Transverse colon (tissue), 4 donors: ENCODE measurements around the gene EBF3. TPM values are rescaled to one million over a fixed set of nuclear protein-coding genes. Genes with fewer than 3 reads are reported as not detected.

ENCODE experiments used
- DNase-seq: peaks from one replicate; pipeline ENCODE4 v3.0.0-alpha.2; 2019
- H3K27ac ChIP-seq, 4 donors: fragments of 200-600 bp; sonication (generic); 2 replicates each; pipeline ENCODE4 v1.5.1; 2016 to 2018; ENCODE audit warnings: inconsistent platforms in 4 of 4
- H3K27me3 ChIP-seq: fragments of 200-600 bp; sonication (generic); 2 replicates; pipeline ENCODE4 v1.5.1; 2017; ENCODE audit warnings: inconsistent platforms
- H3K36me3 ChIP-seq, 4 donors: fragments of 200-600 bp; sonication (generic); 2 replicates each; pipeline ENCODE4 v1.5.1; 2017 to 2019; ENCODE audit warnings: inconsistent platforms in 4 of 4
- H3K4me1 ChIP-seq, 4 donors: fragments of 200-600 bp; sonication (generic); 2 replicates each; pipeline ENCODE4 v1.5.1; 2017 to 2020; ENCODE audit warnings: inconsistent platforms in 4 of 4
- H3K4me3 ChIP-seq, 4 donors: fragments of 200-600 bp; sonication (generic); 1 replicate in 1 of 4; 2 replicates in 3 of 4; pipeline versions ENCODE4 v1.5.1 to v1.6.1; 2017 to 2019; ENCODE audit warnings: inconsistent platforms in 4 of 4
- H3K9me3 ChIP-seq, 2 donors: fragments of 200-600 bp; sonication (generic); 2 replicates each; pipeline ENCODE4 v1.5.1; 2017 to 2019; ENCODE audit warnings: inconsistent platforms in 2 of 2
- EP300 ChIP-seq: sonication (generic); formaldehyde crosslinking; IDR thresholded peaks from one replicate; pipeline ENCODE4 v1.6.1; 2017; ENCODE audit warnings: antibody characterized with exemption, low read depth
- POLR2A ChIP-seq: fragments of 450-650 bp; IDR thresholded peaks from one replicate; pipeline ENCODE4 v1.6.1; 2016; ENCODE audit warnings: antibody characterized with exemption, mild to moderate bottlenecking, moderate library complexity
- POLR2AphosphoS5 ChIP-seq, 3 donors: sonication (generic); formaldehyde crosslinking; IDR thresholded peaks; one replicate each; pipeline ENCODE4 v1.6.1; 2016; ENCODE audit warnings: antibody characterized with exemption in 3 of 3
- WGBS, 2 donors: methylation state at CpG; one replicate each; pipeline ENCODE4 v1.1.5; 2018; ENCODE audit warnings: low coverage in 1 of 2; 5-methylcytosine and 5-hydroxymethylcytosine counted together
- in situ Hi-C, 4 donors: fragments of 200-750 bp; cut with MboI; loops; one replicate each; pipeline versions ENCODE4 v1.15.0 to v1.15.1; 2017; ENCODE audit warnings: low sequenced_read_pairs in 3 of 4, low pct_ligation_motif_present in 1 of 4, low pct_unique_long_range_greater_than_20kb in 1 of 4
- intact Hi-C: fragments of 100-400 bp; cut with DNase I; formaldehyde crosslinking; loops from one replicate; pipeline ENCODE4 v1.15.1; 2023; ENCODE audit warnings: low total_unique reads
- total RNA-seq, 4 donors: library from RNA; depleted of rRNA; stranded (reverse); fragments of >200 nt; gene quantifications; one replicate each; pipeline ENCODE4 v1.1.0, GENCODE V29; 2016
- TF ChIP-seq, protein P1 (sequence below), 5 experiments: fragments of 200-600 bp in 3 of 5; fragments of 450-650 bp in 2 of 5; sonication (generic) in 3 of 5; IDR thresholded peaks; 1 replicate in 2 of 5; 2 replicates in 3 of 5; pipeline ENCODE4 v1.5.1; 2016 to 2017; ENCODE audit warnings: antibody characterized with exemption in 5 of 5, inconsistent platforms in 3 of 5, mild to moderate bottlenecking in 2 of 5, moderate library complexity in 1 of 5

The EBF3 gene
- total RNA-seq, 4 donors from 2014 or later = 0.37 to 6.6 (median 1.0) TPM

DNA sequence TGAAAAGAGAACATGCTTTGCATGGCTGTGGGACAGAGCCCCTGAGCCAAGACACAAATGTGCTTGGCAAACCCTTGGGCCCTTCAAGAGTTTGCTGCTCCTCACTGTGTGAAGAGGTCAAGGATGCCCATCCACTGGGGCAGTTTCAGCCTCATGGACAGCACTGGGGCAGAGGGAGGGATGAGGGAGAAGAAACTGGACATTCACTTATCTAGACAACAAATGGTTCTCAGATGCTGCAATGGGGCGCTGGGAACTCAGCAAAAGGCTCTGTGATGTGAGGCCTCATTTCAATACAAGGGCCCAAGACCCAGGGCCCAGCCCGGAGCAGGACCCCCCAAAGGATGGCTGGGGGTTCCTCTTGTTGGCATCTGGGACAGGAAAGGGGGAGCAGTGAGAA is 49.1 kb downstream of the EBF3 start:
- intact Hi-C loops = no loop called here
- WGBS, 2 donors = 71% methylated on average over 2 of the region's 2 CpGs; no CpG with 5 or more reads in 1 of the 2 donors

DNA sequence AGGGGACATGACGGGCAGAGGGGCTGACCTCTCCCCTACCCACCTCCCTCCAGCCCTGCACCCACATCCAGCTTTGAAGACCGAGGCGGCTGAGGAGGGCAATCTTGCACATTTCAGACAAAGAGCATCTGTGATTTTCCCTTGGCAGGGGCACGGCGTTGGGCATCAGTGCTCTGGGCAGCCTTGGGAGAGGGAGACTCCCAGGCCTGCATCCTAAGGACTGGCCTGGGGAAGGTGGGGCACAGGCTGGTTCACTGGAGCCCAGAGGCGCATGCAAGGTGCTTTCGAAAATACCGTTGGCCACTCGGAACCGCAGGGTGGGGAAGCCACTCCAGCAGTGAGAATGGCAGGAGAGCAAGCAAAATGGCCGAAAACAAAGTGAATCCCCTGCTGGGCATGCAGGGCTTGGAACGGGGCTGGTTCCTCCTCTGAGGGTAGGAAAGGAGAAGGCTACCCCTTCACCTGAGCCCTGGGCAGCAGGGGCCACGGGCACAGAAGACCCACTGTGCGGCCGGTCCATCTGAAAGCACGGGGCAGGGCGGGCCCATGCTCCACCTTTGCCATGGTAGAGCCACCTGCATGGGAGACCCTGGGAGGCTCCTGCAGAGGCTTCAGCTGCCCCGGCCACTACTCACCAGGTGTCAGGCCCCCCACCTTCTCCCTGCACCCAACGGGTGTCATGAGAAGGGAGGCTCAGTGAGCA is 49.8 kb downstream of the EBF3 start:
- DNase-seq = no peak
- H3K9me3 ChIP-seq = no peaks in the 10 kb centered on the region
- in situ Hi-C loops (no loop called here), intact Hi-C loops (no loop called here)
- no peak overlapping the region for H3K27ac ChIP-seq
- no peaks in the 10 kb centered on the region for H3K36me3 ChIP-seq
- 89 to 94% methylated on average over 9 to 19 of the region's 19 CpGs for WGBS, 2 donors
- H3K4me1 ChIP-seq = no peaks in the 10 kb centered on the region
- no peaks in the 10 kb centered on the region for H3K27me3 ChIP-seq
- H3K4me3 ChIP-seq = no peak overlapping the region
- TF ChIP-seq POLR2A = no peak

More for the DNA sequence above, 49.1 kb downstream of the EBF3 start:
- Histone ChIP-seq H3K27ac (no peak overlapping the region), H3K9me3 (no peaks in the 10 kb centered on the region), H3K27me3 (no peaks in the 10 kb centered on the region), H3K36me3 (no peaks in the 10 kb centered on the region), H3K4me3 (no peak overlapping the region), H3K4me1 (no peaks in the 10 kb centered on the region)
- no peak for TF ChIP-seq EP300
- TF ChIP-seq, protein P1, sequence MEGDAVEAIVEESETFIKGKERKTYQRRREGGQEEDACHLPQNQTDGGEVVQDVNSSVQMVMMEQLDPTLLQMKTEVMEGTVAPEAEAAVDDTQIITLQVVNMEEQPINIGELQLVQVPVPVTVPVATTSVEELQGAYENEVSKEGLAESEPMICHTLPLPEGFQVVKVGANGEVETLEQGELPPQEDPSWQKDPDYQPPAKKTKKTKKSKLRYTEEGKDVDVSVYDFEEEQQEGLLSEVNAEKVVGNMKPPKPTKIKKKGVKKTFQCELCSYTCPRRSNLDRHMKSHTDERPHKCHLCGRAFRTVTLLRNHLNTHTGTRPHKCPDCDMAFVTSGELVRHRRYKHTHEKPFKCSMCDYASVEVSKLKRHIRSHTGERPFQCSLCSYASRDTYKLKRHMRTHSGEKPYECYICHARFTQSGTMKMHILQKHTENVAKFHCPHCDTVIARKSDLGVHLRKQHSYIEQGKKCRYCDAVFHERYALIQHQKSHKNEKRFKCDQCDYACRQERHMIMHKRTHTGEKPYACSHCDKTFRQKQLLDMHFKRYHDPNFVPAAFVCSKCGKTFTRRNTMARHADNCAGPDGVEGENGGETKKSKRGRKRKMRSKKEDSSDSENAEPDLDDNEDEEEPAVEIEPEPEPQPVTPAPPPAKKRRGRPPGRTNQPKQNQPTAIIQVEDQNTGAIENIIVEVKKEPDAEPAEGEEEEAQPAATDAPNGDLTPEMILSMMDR (IDR thresholded peaks at IDR 0.05) = no peak
- no peak for TF ChIP-seq POLR2AphosphoS5 (IDR thresholded peaks at IDR 0.05)
- TF ChIP-seq POLR2A = no peak
- in situ Hi-C loops = no loop called here
- no peak for DNase-seq

DNA sequence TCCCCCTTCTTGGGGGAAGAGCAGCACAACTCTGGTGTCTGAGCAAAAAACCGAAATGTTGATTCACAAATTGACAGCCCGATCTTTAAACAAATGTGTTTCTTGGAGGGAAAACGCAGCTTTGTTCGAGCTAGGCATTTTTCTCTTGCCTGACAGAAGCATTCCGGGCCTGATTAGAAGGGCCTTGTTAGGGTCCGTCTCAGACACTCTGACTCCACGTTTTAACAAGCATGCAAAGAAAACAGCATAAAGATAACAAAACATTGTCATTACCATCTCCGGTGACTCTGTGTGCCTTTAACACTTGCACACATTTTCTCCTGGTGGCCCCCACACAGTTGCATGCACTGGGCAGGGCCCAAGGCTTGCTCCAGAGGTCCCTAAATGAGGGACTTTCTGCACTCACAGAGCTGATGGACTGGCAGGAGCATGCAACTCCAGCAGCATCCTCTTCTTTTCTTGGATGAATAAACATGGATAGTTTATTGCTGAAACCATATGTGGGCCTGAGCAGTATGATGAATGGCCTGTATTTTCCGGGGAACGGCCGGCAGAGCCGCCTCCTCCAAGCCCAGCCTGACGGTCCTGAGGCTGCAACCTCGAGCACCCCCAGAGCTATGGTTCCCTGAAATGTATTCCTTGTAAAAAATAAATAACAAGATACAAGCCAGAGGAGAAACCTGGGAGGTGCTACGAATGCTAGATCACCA is 50.9 kb downstream of the EBF3 start:
- H3K4me3 ChIP-seq = no peak overlapping the region
- in situ Hi-C loops (no loop called here), intact Hi-C loops (no loop called here)
- TF ChIP-seq POLR2A (no peak), POLR2AphosphoS5 (IDR thresholded peaks at IDR 0.05) (no peak), EP300 (no peak)
- TF ChIP-seq, protein P1 (IDR thresholded peaks at IDR 0.05) = no peak
- H3K9me3 ChIP-seq = no peaks in the 10 kb centered on the region
- no peak overlapping the region for H3K27ac ChIP-seq
- DNase-seq = no peak
- no peaks in the 10 kb centered on the region for H3K4me1 ChIP-seq
- 45 to 68% methylated on average over 4 to 15 of the region's 15 CpGs for WGBS, 2 donors
- H3K36me3 ChIP-seq = no peaks in the 10 kb centered on the region
- H3K27me3 ChIP-seq = no peaks in the 10 kb centered on the region

DNA sequence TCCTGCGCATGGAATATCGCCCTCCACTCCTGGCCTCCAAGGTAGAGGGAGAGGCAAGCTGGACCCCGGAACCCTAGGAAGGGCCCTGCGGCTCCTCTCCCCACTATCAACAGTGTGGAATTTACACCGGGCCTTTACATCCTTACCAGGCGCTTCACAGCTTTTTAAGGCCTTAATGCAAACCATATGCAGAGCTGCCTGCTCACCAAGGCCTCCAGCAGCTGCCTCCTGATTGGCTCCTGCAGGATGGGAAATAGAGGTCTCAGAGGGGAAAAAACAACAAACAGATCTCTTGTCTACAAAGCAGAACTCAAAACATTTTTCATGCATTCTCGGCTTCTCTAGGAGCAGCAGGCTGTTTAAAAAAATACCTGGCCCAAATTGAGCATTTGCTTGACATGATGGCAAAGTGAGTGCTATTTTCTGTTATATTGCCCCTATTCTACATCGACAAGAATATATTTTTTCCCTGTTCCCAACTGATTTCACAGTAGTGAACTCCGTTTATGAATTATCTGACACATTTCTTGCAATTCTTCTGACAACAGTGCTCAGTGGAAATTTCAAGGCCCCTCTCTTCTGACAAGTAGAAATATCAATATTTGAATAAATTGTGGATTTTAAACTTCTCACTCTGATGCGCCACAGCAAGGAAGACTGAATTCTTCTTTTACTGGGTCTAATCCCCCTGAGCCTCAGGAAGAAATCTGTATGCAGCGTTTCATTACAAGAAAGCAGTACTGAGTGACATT is 51.7 kb downstream of the EBF3 start:
- TF ChIP-seq, protein P1 (IDR thresholded peaks at IDR 0.05) = no peak
- no peak for TF ChIP-seq EP300
- TF ChIP-seq POLR2A = no peak
- TF ChIP-seq POLR2AphosphoS5 (IDR thresholded peaks at IDR 0.05) = no peak
- no peaks in the 10 kb centered on the region for H3K4me1 ChIP-seq
- H3K9me3 ChIP-seq = no peaks in the 10 kb centered on the region
- intact Hi-C loops = no loop called here
- H3K27me3 ChIP-seq = no peaks in the 10 kb centered on the region
- H3K27ac ChIP-seq = no peak overlapping the region
- DNase-seq = no peak
- 83 to 94% methylated on average over 11 of the region's 11 CpGs for WGBS, 2 donors
- no peaks in the 10 kb centered on the region for H3K36me3 ChIP-seq
- H3K4me3 ChIP-seq = no peak overlapping the region
- in situ Hi-C loops = no loop called here
